Tibial artery (tissue), 4 donors: ENCODE data around the gene THEM4.

ENCODE experiments used
- DNase-seq, 2 donors: peaks; one replicate each; pipeline ENCODE4 v3.0.0-alpha.2; 2019
- H3K27ac ChIP-seq, 2 donors: fragments of 200-600 bp; sonication (generic) in 1 of 2; 1 replicate in 1 of 2; 2 replicates in 1 of 2; pipeline ENCODE4 v1.5.1; 2018 to 2019; ENCODE audit warnings: mild to moderate bottlenecking in 1 of 2
- H3K27me3 ChIP-seq, 2 donors: fragments of 200-600 bp; sonication (generic) in 1 of 2; one replicate each; pipeline versions ENCODE4 v1.5.1 to v1.6.0; 2016 to 2019
- H3K36me3 ChIP-seq, 3 donors: fragments of 200-600 bp; sonication (generic) in 2 of 3; one replicate each; pipeline ENCODE4 v1.5.1; 2016 to 2019; ENCODE audit warnings: mild to moderate bottlenecking in 2 of 3
- H3K4me1 ChIP-seq, 4 donors: fragments of 200-600 bp; sonication (generic) in 2 of 4; 1 replicate in 3 of 4; 2 replicates in 1 of 4; pipeline ENCODE4 v1.5.1; 2016 to 2019
- H3K4me3 ChIP-seq, 2 donors: fragments of 200-600 bp; sonication (generic) in 1 of 2; 1 replicate in 1 of 2; 2 replicates in 1 of 2; pipeline ENCODE4 v1.5.1; 2018 to 2019; ENCODE audit warnings: mild to moderate bottlenecking in 2 of 2
- H3K9me3 ChIP-seq, 3 donors: fragments of 200-600 bp; sonication (generic) in 1 of 3; one replicate each; pipeline ENCODE4 v1.5.1; 2016 to 2019
- intact Hi-C: fragments of 100-400 bp; cut with DNase I; formaldehyde crosslinking; loops from one replicate; pipeline ENCODE4 v1.15.0; 2023; ENCODE audit warnings: low total_unique reads
- TF ChIP-seq, protein P1 (sequence below), 2 experiments: fragments of 200-600 bp in 1 of 2; fragments of 450-650 bp in 1 of 2; IDR thresholded peaks; one replicate each; pipeline ENCODE4 v1.5.1; 2017 to 2019; ENCODE audit warnings: antibody characterized with exemption in 2 of 2, mild to moderate bottlenecking in 1 of 2, moderate library complexity in 1 of 2

Gene THEM4

DNA sequence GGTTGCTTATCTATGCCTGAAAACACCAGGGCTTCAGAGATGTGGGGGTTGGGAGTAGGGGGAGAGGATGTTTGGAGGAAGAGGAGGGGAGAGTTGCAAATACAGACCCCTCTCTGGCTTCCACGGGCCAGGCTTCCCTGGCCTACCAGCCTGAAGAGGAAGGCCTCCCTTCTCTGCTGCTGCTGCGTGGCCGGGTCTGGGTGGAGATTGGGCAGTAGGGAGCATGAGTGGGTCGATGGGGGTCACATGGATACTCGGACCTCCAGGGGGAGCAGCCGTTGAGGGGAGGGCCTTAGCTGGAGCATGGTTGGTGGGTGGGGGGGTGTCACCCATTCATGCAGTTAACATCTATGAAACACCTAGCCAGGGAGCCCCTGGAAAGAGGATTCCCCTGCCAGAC, 79.3 kb downstream of the THEM4 start:
- no peaks in the 10 kb centered on the region for H3K36me3 ChIP-seq
- no peak for DNase-seq
- H3K4me1 ChIP-seq, result peaks cover 0 to 14% (median 0%) of the 10 kb centered on the region in 4 donors
- H3K27ac ChIP-seq, result no peak overlapping the region
- TF ChIP-seq, protein P1, sequence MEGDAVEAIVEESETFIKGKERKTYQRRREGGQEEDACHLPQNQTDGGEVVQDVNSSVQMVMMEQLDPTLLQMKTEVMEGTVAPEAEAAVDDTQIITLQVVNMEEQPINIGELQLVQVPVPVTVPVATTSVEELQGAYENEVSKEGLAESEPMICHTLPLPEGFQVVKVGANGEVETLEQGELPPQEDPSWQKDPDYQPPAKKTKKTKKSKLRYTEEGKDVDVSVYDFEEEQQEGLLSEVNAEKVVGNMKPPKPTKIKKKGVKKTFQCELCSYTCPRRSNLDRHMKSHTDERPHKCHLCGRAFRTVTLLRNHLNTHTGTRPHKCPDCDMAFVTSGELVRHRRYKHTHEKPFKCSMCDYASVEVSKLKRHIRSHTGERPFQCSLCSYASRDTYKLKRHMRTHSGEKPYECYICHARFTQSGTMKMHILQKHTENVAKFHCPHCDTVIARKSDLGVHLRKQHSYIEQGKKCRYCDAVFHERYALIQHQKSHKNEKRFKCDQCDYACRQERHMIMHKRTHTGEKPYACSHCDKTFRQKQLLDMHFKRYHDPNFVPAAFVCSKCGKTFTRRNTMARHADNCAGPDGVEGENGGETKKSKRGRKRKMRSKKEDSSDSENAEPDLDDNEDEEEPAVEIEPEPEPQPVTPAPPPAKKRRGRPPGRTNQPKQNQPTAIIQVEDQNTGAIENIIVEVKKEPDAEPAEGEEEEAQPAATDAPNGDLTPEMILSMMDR (IDR thresholded peaks at IDR 0.05), result no peak
- H3K27me3 ChIP-seq, result peaks cover 0 to 58% of the 10 kb centered on the region in 2 donors
- intact Hi-C loops, result no loop called here
- H3K9me3 ChIP-seq, result no peaks in the 10 kb centered on the region
- H3K4me3 ChIP-seq, result no peak overlapping the region

DNA sequence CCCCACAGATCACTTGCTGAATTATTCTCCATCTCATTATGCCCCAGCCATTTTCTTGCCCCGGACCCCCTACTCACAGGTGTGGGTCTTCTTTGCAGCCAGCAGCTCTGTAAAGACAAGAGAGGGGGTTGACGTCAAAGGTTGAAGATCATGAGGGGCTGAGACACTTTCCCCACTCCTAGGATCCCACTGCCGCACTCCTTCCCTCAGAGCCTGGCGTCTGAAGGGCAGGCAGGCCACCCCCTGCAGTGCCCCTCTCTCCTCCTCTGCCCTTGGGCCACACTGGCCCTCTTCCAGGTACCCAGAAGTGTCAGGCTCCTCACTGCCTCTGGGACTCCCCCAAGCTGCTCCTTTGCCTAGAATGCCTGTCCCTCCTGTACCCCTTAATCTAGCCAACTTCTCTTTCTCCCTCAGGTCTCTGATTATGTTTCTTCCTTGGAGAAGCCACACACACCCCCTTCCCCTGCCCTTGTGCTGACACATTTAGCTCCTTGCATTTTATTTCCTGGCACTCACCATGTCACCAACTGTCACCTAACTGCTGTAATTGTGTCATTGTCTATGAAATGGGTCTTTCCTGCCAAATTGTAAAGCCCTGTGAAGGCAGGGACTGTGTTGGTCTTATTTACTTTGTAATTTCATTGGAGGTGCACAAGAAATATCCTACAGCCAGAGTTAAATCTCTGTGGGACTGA, 79.8 kb downstream of the THEM4 start:
- H3K9me3 ChIP-seq, result no peaks in the 10 kb centered on the region
- DNase-seq, result no peak
- intact Hi-C loops, result no loop called here
- TF ChIP-seq, protein P1 (IDR thresholded peaks at IDR 0.05), result no peak
- no peaks in the 10 kb centered on the region for H3K36me3 ChIP-seq
- no peak overlapping the region for H3K27ac ChIP-seq
- H3K4me1 ChIP-seq, result peaks cover 0 to 14% (median 0%) of the 10 kb centered on the region in 4 donors
- H3K4me3 ChIP-seq, result no peak overlapping the region
- peaks cover 0 to 56% of the 10 kb centered on the region in 2 donors for H3K27me3 ChIP-seq

- no peak overlapping the region for H3K27ac ChIP-seq
- no peaks in the 10 kb centered on the region for H3K9me3 ChIP-seq
- no peak overlapping the region for H3K4me3 ChIP-seq
- peaks cover 0 to 52% of the 10 kb centered on the region in 2 donors for H3K27me3 ChIP-seq
- intact Hi-C loops, result no loop called here
- no peak for DNase-seq
- H3K4me1 ChIP-seq, result peaks cover 0 to 14% (median 0%) of the 10 kb centered on the region in 4 donors
- no peaks in the 10 kb centered on the region for H3K36me3 ChIP-seq
- TF ChIP-seq, protein P1 (IDR thresholded peaks at IDR 0.05), result no peak
Measured at GRCh38 chr1:151828921-151829320, 80.4 kb downstream of the THEM4 start.

- DNase-seq, result no peak
- H3K4me1 ChIP-seq, result peaks cover 0 to 14% (median 0%) of the 10 kb centered on the region in 4 donors
Measured at GRCh38 chr1:151827853-151828252, 81.5 kb downstream of the THEM4 start.

DNA sequence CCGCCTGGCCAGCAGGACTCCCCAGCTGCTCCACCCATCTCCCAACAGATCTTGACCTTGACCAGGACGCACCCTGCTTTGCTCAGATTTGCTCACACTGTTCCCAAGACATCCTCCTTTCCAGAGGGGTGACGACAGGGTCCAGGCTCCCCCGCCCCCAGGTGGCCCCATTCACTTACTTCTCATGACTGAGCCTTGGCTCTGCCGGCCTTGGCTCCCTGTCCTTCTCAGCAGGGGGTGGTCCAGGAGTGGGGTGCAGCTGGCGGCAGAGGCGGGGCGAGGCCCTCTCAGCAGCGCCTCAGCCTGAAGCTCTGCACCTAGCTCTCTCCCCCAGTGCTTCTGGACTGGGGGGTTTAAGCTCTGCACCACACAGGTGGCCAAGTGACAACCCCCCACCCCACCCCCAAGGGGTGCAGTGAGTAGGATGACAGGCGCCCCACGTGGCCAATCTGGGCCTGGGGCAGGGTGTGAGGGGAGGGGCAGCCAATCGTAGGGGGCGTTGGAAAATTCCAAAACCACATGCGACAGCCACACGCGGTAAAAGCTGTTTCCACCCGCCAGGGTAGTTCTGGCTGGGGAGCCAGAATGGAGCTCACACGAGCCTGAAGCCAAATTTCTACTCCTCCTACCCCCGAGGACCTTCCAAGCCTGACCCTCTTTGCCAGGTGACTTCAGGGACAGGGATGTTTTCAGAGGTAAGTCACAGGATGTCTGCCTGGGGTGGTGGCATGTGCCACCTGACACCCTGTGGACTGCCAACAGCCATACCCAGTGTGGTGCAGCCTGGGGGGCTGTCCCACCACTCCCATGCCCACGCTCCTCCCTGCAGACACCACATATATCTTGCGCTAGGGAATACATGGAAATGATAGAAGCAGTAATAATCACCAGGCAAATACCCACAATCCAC, 83.3 kb downstream of the THEM4 start:
- no peak overlapping the region for H3K4me3 ChIP-seq
- TF ChIP-seq, protein P1 (IDR thresholded peaks at IDR 0.05), result no peak
- H3K4me1 ChIP-seq, result peaks cover 0 to 14% (median 0%) of the 10 kb centered on the region in 4 donors
- H3K27ac ChIP-seq, result no peak overlapping the region
- no peaks in the 10 kb centered on the region for H3K9me3 ChIP-seq
- H3K27me3 ChIP-seq, result peaks cover 0 to 38% of the 10 kb centered on the region in 2 donors
- intact Hi-C loops, result no loop called here
- no peak for DNase-seq
- H3K36me3 ChIP-seq, result no peaks in the 10 kb centered on the region

More at GRCh38 chr1:151827853-151828252, 81.5 kb downstream of the THEM4 start:
- Histone ChIP-seq H3K36me3 (no peaks in the 10 kb centered on the region), H3K9me3 (no peaks in the 10 kb centered on the region), H3K27ac (no peak overlapping the region), H3K4me3 (no peak overlapping the region), H3K27me3 (peaks cover 0 to 46% of the 10 kb centered on the region in 2 donors)
- TF ChIP-seq, protein P1 (IDR thresholded peaks at IDR 0.05), result no peak
- intact Hi-C loops, result no loop called here
